Ishikawa (cell line): ENCODE results near the gene SPOCK1.

Source experiments
- CEBPB ChIP-seq: IDR thresholded peaks from 2 replicates; pipeline ENCODE4 v1.6.1; 2012
- CREB1 ChIP-seq: IDR thresholded peaks from 2 replicates; pipeline ENCODE4 v1.6.1; 2012; ENCODE audit warnings: low read depth
- EGR1 ChIP-seq: IDR thresholded peaks from 2 replicates; pipeline ENCODE4 v1.6.1; 2012
- EP300 ChIP-seq: IDR thresholded peaks from 2 replicates; pipeline ENCODE4 v1.6.1; 2012; ENCODE audit warnings: borderline replicate concordance
- FOXM1 ChIP-seq: IDR thresholded peaks from 2 replicates; pipeline ENCODE4 v1.6.1; 2012; ENCODE audit warnings: low read depth, borderline replicate concordance
- MAX ChIP-seq: IDR thresholded peaks from 2 replicates; pipeline ENCODE4 v1.6.1; 2012
- RAD21 ChIP-seq: IDR thresholded peaks from 2 replicates; pipeline ENCODE4 v1.6.1; 2012; ENCODE audit warnings: low read depth
- REST ChIP-seq: IDR thresholded peaks from 2 replicates; pipeline ENCODE4 v1.6.1; 2012; ENCODE audit warnings: low read depth, mild to moderate bottlenecking
- TAF1 ChIP-seq: IDR thresholded peaks from 2 replicates; pipeline ENCODE4 v1.6.1; 2012; ENCODE audit warnings: low read depth, mild to moderate bottlenecking
- TCF12 ChIP-seq: IDR thresholded peaks from 2 replicates; pipeline ENCODE4 v1.6.1; 2012; ENCODE audit warnings: low read depth
- USF1 ChIP-seq: IDR thresholded peaks from 2 replicates; pipeline ENCODE4 v1.6.1; 2012
- YY1 ChIP-seq: IDR thresholded peaks from 2 replicates; pipeline ENCODE4 v1.6.1; 2012; ENCODE audit warnings: low read depth

- TF ChIP-seq EP300 (no peak), TAF1 (no peak), RAD21 (no peak), CREB1 (no peak), FOXM1 (no peak), CEBPB (no peak), MAX (no peak), REST (no peak), YY1 (no peak), EGR1 (no peak), TCF12 (no peak), USF1 (no peak)
Observed at GRCh38 chr5:137394380-137394779, 104.7 kb downstream of the SPOCK1 start.
